ENCODE measurements around the gene SH3RF3. TPM values are rescaled to one million over a fixed set of nuclear protein-coding genes. Genes with fewer than 3 reads are reported as not detected.

SH3RF3 gene
- total RNA-seq, 1 donor from 2014 or later = 7.3 TPM

GRCh38 chr2:109374548-109375130, 245.6 kb downstream of the SH3RF3 start:
- Histone ChIP-seq H3K36me3 (ENCODE audit: insufficient read depth, low read length) (no peaks in the 10 kb centered on the region), H2AFZ (ENCODE audit: low read depth, low read length) (no peak overlapping the region), H3K4me2 (ENCODE audit: low read length) (no peak overlapping the region), H3K9ac (ENCODE audit: low read length) (no peak overlapping the region), H3K79me2 (ENCODE audit: insufficient read depth, low read length) (no peaks in the 10 kb centered on the region), H3K4me1 (ENCODE audit: insufficient read depth, low read length) (peaks cover 2% of the 10 kb centered on the region), H3K9me3 (ENCODE audit: insufficient read depth, low read depth, low read length) (no peaks in the 10 kb centered on the region), H4K20me1 (ENCODE audit: insufficient read depth, low read length) (peaks cover 24% of the 10 kb centered on the region), H3K4me3 (ENCODE audit: insufficient read depth, low read depth, low read length) (no peak overlapping the region), H3K27ac (ENCODE audit: low read depth, low read length) (no peak overlapping the region), H3K27me3 (ENCODE audit: insufficient read depth, low read length) (no peaks in the 10 kb centered on the region)
- no peak for TF ChIP-seq EZH2 (IDR thresholded peaks at IDR 0.05; ENCODE audit: insufficient read depth, low read length)
- no peak for TF ChIP-seq CTCF (IDR thresholded peaks at IDR 0.05; ENCODE audit: insufficient read depth, low read depth, low read length)
- FAIRE-seq (no peak), DNase-seq (ENCODE audit: low read depth) (no peak)
- no peaks in the 10 kb centered on the region for H3K9me3 Mint-ChIP-seq (ENCODE audit: unreplicated experiment)
- H3K27ac Mint-ChIP-seq (ENCODE audit: unreplicated experiment) = no peak overlapping the region
- peaks cover 33% of the 10 kb centered on the region for H3K27me3 Mint-ChIP-seq (ENCODE audit: low read depth, unreplicated experiment)
- peaks cover 12% of the 10 kb centered on the region for H3K4me1 Mint-ChIP-seq (ENCODE audit: low read depth, unreplicated experiment)
- no peak overlapping the region for H3K4me3 Mint-ChIP-seq (ENCODE audit: unreplicated experiment)
- H3K36me3 Mint-ChIP-seq (ENCODE audit: low read depth, unreplicated experiment) = peaks cover 7% of the 10 kb centered on the region

DNA sequence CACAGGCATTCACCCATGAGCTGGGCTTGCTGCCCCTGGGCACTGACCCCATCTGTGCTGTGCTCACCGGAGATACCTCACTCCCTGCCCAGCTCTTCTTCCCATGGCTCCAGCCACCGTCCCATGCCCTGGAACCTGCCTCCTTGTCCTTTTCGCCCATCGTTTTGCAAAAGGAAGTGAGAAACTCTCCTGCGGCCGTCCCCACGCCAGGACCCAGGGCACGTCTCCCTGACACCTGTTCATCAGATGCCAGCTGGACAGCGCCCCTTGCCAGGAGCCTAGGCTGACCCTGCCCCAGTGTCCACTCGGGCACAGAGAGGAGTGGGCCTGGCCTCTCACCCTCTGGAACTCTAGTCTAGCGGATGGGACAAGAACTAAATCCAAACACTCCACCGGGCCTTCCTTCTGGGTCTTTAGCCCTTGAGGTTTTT, 246.1 kb downstream of the SH3RF3 start:
- Histone ChIP-seq H3K9me3 (ENCODE audit: insufficient read depth, low read depth, low read length) (no peaks in the 10 kb centered on the region), H3K27ac (ENCODE audit: low read depth, low read length) (no peak overlapping the region), H4K20me1 (ENCODE audit: insufficient read depth, low read length) (peaks cover 24% of the 10 kb centered on the region), H3K27me3 (ENCODE audit: insufficient read depth, low read length) (no peaks in the 10 kb centered on the region), H3K79me2 (ENCODE audit: insufficient read depth, low read length) (no peaks in the 10 kb centered on the region), H3K4me2 (ENCODE audit: low read length) (no peak overlapping the region), H2AFZ (ENCODE audit: low read depth, low read length) (no peak overlapping the region), H3K4me3 (ENCODE audit: insufficient read depth, low read depth, low read length) (no peak overlapping the region), H3K9ac (ENCODE audit: low read length) (no peak overlapping the region), H3K36me3 (ENCODE audit: insufficient read depth, low read length) (no peaks in the 10 kb centered on the region), H3K4me1 (ENCODE audit: insufficient read depth, low read length) (peaks cover 2% of the 10 kb centered on the region)
- Mint-ChIP-seq H3K27ac (ENCODE audit: unreplicated experiment) (no peak overlapping the region), H3K4me1 (ENCODE audit: low read depth, unreplicated experiment) (peaks cover 12% of the 10 kb centered on the region), H3K36me3 (ENCODE audit: low read depth, unreplicated experiment) (peaks cover 5% of the 10 kb centered on the region), H3K9me3 (ENCODE audit: unreplicated experiment) (no peaks in the 10 kb centered on the region), H3K27me3 (ENCODE audit: low read depth, unreplicated experiment) (peaks cover 37% of the 10 kb centered on the region), H3K4me3 (ENCODE audit: unreplicated experiment) (no peak overlapping the region)
- DNase-seq (ENCODE audit: low read depth) (no peak), FAIRE-seq (no peak)
- TF ChIP-seq EZH2 (IDR thresholded peaks at IDR 0.05; ENCODE audit: insufficient read depth, low read length) (no peak), CTCF (IDR thresholded peaks at IDR 0.05; ENCODE audit: insufficient read depth, low read depth, low read length) (no peak)

GRCh38 chr2:109375656-109376055, 246.7 kb downstream of the SH3RF3 start:
- no peak overlapping the region for H2AFZ ChIP-seq (ENCODE audit: low read depth, low read length)
- peaks cover 30% of the 10 kb centered on the region for H4K20me1 ChIP-seq (ENCODE audit: insufficient read depth, low read length)
- H3K4me2 ChIP-seq (ENCODE audit: low read length) = no peak overlapping the region
- H3K9ac ChIP-seq (ENCODE audit: low read length) = no peak overlapping the region
- no peaks in the 10 kb centered on the region for H3K9me3 Mint-ChIP-seq (ENCODE audit: unreplicated experiment)
- no peak overlapping the region for H3K4me3 Mint-ChIP-seq (ENCODE audit: unreplicated experiment)
- no peak for DNase-seq (ENCODE audit: low read depth)
- H3K36me3 ChIP-seq (ENCODE audit: insufficient read depth, low read length) = no peaks in the 10 kb centered on the region
- H3K27me3 ChIP-seq (ENCODE audit: insufficient read depth, low read length) = no peaks in the 10 kb centered on the region
- H3K27ac ChIP-seq (ENCODE audit: low read depth, low read length) = no peak overlapping the region
- H3K4me1 Mint-ChIP-seq (ENCODE audit: low read depth, unreplicated experiment) = peaks cover 12% of the 10 kb centered on the region
- H3K4me1 ChIP-seq (ENCODE audit: insufficient read depth, low read length) = peaks cover 3% of the 10 kb centered on the region
- no peak overlapping the region for H3K4me3 ChIP-seq (ENCODE audit: insufficient read depth, low read depth, low read length)
- H3K27ac Mint-ChIP-seq (ENCODE audit: unreplicated experiment) = no peak overlapping the region
- FAIRE-seq = no peak
- TF ChIP-seq EZH2 (IDR thresholded peaks at IDR 0.05; ENCODE audit: insufficient read depth, low read length) = no peak
- peaks cover 36% of the 10 kb centered on the region for H3K27me3 Mint-ChIP-seq (ENCODE audit: low read depth, unreplicated experiment)
- peaks cover 5% of the 10 kb centered on the region for H3K36me3 Mint-ChIP-seq (ENCODE audit: low read depth, unreplicated experiment)
- no peaks in the 10 kb centered on the region for H3K9me3 ChIP-seq (ENCODE audit: insufficient read depth, low read depth, low read length)
- H3K79me2 ChIP-seq (ENCODE audit: insufficient read depth, low read length) = no peaks in the 10 kb centered on the region
